Stomach (tissue), 4 donors: ENCODE measurements around the gene MAGI1.

Experiments
- CTCF ChIP-seq, 7 experiments: fragments of 450-650 bp in 4 of 7; fragments of 200-600 bp in 3 of 7; sonication (generic) in 3 of 7; IDR thresholded peaks; one replicate each; pipeline ENCODE4 v1.5.1; 2016 to 2019; ENCODE audit warnings: antibody characterized with exemption in 7 of 7, control low read depth in 2 of 7, mild to moderate bottlenecking in 1 of 7
- EP300 ChIP-seq: sonication (generic); formaldehyde crosslinking; IDR thresholded peaks from one replicate; pipeline ENCODE4 v1.6.1; 2017; ENCODE audit warnings: antibody characterized with exemption
- POLR2A ChIP-seq, 4 donors: fragments of 450-650 bp; IDR thresholded peaks; one replicate each; pipeline ENCODE4 v1.6.1; 2016; ENCODE audit warnings: antibody characterized with exemption in 4 of 4, control low read depth in 2 of 4, mild to moderate bottlenecking in 1 of 4, moderate library complexity in 1 of 4
- POLR2AphosphoS5 ChIP-seq, 3 donors: sonication (generic); formaldehyde crosslinking; IDR thresholded peaks; one replicate each; pipeline ENCODE4 v1.6.1; 2016; ENCODE audit warnings: antibody characterized with exemption in 3 of 3

- no peak for TF ChIP-seq CTCF (IDR thresholded peaks at IDR 0.05)
- TF ChIP-seq EP300 = no peak
- TF ChIP-seq POLR2A (IDR thresholded peaks at IDR 0.05) = no peak
- no peak for TF ChIP-seq POLR2AphosphoS5 (IDR thresholded peaks at IDR 0.05)
Observed at GRCh38 chr3:65396078-65396477, 642.6 kb downstream of the MAGI1 start.
